Measurements from ENCODE around the gene F2RL3. TPM values are rescaled to one million over a fixed set of nuclear protein-coding genes. Genes with fewer than 3 reads are reported as not detected.
A peak's percentile ranks its signal among the peaks of the same experiment; 100 is the strongest.

F2RL3 gene
- total and polyA plus RNA-seq, 9 of the 15 experiments (the other 6 are each of a cell fraction or from before 2014, with no cell fraction given), result 1.4 to 27.6 (median 11.9) TPM

DNA sequence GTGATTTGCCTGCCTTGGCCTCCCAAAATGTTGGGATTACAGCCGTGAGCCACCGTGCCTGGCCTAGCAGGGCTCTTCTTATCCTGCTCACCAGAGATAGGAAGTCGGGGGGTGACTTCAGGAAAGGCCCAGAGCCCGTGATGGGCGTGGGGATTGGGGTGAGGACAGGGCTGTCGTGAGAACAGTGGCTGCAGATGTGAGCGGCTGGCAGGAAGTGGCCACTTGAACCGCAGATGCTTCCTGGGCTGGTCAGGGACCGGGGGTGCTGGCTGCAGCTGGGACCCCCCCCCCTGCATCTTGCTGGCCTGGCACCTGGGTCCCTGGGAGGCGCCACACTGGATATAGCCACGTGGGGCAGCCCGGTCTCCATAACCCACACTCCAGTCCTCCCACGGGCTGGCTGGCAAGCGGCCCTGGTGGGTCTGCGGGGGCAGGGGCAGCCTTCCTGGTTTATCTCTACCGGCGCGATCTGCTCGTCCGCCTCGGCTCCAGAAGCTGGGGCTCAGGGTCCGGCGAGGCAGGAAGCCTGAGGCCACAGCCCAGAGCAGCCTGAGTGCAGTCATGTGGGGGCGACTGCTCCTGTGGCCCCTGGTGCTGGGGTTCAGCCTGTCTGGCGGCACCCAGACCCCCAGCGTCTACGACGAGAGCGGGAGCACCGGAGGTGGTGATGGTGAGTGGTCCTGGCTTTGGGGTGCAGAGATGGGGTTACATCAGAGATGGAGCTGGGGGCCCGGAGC, at the start of gene F2RL3 (continued):
- TF ChIP-seq EGR1 (conservative IDR thresholded peaks at IDR 0.05) (peak; percentile 93), ZNF263 (CRISPR knock-in tag; IDR thresholded peaks at IDR 0.05; ENCODE audit: borderline replicate concordance) (peak; percentile 58; the same call in 1 of the 2 replicates), CCNT2 (IDR thresholded peaks at IDR 0.05; ENCODE audit: borderline replicate concordance, extremely low read depth, insufficient read length, low read depth, low read length) (peak; percentile 34), ZKSCAN8 (CRISPR knock-in tag; IDR thresholded peaks at IDR 0.05) (0 out of 2 replicates have a peak, but pooled peaks have one; percentile 24), RFX7 (CRISPR knock-in tag; IDR thresholded peaks at IDR 0.05) (no peak), MEF2D (tag; conservative IDR thresholded peaks at IDR 0.05; ENCODE audit: low read depth) (no peak), ZEB2 (IDR thresholded peaks at IDR 0.05) (0 out of 2 replicates have a peak, but pooled peaks have one; percentile 16), PTBP1 (IDR thresholded peaks at IDR 0.05; ENCODE audit: low read depth, low read length) (no peak), POLR2G (IDR thresholded peaks at IDR 0.05; ENCODE audit: low read depth, low read length) (peak; percentile 84), FOXP1 (CRISPR knock-in tag; IDR thresholded peaks at IDR 0.05) (0 out of 2 replicates have a peak, but pooled peaks have one; percentile 63), LCOR (CRISPR knock-in tag; IDR thresholded peaks at IDR 0.05) (peak; percentile 66; the same call in 1 of the 2 replicates), ELF1 (tag; IDR thresholded peaks at IDR 0.05) (peak; percentile 78), NONO (IDR thresholded peaks at IDR 0.05; ENCODE audit: low read depth in 2 of 2, low read length in 1 of 2) (no peak; a peak in 2 of 4 replicates), ZFP36 (IDR thresholded peaks at IDR 0.05; ENCODE audit: low read depth, low read length, partially characterized antibody) (no peak), PYGO2 (tag; IDR thresholded peaks at IDR 0.05) (no peak), TRIM24 (IDR thresholded peaks at IDR 0.05) (0 out of 4 replicates have a peak, but pooled peaks of 1 of the 2 experiments have one; percentile 22), ZNF785 (CRISPR knock-in tag; IDR thresholded peaks at IDR 0.05) (no peak), MAFG (tag; conservative IDR thresholded peaks at IDR 0.05) (no peak), GABPB2 (CRISPR knock-in tag; conservative IDR thresholded peaks at IDR 0.05) (no peak)
- TF ChIP-seq, protein P1, sequence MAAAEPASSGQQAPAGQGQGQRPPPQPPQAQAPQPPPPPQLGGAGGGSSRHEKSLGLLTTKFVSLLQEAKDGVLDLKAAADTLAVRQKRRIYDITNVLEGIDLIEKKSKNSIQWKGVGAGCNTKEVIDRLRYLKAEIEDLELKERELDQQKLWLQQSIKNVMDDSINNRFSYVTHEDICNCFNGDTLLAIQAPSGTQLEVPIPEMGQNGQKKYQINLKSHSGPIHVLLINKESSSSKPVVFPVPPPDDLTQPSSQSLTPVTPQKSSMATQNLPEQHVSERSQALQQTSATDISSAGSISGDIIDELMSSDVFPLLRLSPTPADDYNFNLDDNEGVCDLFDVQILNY (CRISPR knock-in tag; IDR thresholded peaks at IDR 0.05), result no peak
- TF ChIP-seq, protein P2, sequence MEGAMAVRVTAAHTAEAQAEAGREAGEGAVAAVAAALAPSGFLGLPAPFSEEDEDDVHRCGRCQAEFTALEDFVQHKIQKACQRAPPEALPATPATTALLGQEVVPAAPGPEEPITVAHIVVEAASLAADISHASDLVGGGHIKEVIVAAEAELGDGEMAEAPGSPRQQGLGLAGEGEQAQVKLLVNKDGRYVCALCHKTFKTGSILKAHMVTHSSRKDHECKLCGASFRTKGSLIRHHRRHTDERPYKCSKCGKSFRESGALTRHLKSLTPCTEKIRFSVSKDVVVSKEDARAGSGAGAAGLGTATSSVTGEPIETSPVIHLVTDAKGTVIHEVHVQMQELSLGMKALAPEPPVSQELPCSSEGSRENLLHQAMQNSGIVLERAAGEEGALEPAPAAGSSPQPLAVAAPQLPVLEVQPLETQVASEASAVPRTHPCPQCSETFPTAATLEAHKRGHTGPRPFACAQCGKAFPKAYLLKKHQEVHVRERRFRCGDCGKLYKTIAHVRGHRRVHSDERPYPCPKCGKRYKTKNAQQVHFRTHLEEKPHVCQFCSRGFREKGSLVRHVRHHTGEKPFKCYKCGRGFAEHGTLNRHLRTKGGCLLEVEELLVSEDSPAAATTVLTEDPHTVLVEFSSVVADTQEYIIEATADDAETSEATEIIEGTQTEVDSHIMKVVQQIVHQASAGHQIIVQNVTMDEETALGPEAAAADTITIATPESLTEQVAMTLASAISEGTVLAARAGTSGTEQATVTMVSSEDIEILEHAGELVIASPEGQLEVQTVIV (CRISPR knock-in tag; IDR thresholded peaks at IDR 0.05; ENCODE audit: borderline replicate concordance), result no peak
- TF ChIP-seq, protein P3, sequence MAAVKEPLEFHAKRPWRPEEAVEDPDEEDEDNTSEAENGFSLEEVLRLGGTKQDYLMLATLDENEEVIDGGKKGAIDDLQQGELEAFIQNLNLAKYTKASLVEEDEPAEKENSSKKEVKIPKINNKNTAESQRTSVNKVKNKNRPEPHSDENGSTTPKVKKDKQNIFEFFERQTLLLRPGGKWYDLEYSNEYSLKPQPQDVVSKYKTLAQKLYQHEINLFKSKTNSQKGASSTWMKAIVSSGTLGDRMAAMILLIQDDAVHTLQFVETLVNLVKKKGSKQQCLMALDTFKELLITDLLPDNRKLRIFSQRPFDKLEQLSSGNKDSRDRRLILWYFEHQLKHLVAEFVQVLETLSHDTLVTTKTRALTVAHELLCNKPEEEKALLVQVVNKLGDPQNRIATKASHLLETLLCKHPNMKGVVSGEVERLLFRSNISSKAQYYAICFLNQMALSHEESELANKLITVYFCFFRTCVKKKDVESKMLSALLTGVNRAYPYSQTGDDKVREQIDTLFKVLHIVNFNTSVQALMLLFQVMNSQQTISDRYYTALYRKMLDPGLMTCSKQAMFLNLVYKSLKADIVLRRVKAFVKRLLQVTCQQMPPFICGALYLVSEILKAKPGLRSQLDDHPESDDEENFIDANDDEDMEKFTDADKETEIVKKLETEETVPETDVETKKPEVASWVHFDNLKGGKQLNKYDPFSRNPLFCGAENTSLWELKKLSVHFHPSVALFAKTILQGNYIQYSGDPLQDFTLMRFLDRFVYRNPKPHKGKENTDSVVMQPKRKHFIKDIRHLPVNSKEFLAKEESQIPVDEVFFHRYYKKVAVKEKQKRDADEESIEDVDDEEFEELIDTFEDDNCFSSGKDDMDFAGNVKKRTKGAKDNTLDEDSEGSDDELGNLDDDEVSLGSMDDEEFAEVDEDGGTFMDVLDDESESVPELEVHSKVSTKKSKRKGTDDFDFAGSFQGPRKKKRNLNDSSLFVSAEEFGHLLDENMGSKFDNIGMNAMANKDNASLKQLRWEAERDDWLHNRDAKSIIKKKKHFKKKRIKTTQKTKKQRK (IDR thresholded peaks at IDR 0.05; ENCODE audit: borderline replicate concordance, low read depth, low read length), result no peak
